Right forelimb (tissue), 1 donor: ENCODE measurements around the gene OR56B4.

Source experiments
- DNase-seq: peaks from one replicate; pipeline ENCODE4 v3.0.0-alpha.2; 2018

OR56B4 gene

GRCh38 chr11:6152126-6152525, 44.6 kb downstream of the OR56B4 start:
- DNase-seq, result no peak

- DNase-seq, result no peak
Measured at GRCh38 chr11:6156628-6157359, 49.3 kb downstream of the OR56B4 start.
